ENCODE results near the gene VCX2. TPM values are rescaled to one million over a fixed set of nuclear protein-coding genes. Genes with fewer than 3 reads are reported as not detected.
"Not testable (repeated sequence)": the region's sequence is repeated elsewhere in the genome, so short reads cannot be mapped to it uniquely, and the experiment has no call there.

The VCX2 gene
- not detected for polyA plus RNA-seq

DNA sequence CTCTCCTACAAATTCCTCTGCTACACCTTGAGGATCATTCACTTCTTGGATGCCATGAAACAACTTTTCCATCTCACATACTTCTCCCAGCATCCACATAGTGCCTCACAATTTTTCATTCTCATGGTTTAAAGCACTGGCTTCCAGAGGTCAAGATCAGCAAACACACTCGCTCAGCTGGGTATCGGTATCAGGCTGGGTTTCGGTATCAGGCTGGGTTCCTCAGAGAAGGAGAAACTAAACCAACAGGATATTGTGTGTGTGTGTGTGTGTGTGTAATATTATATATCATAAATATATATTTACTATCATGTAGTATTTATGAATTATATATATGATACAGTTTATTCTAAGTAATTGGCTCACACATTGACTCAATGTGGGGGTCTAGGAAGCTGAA, at the start of gene VCX2:
TSS of gene VCX2 (minus strand) at position 99 of the 400 bp plus-strand sequence. CDS start 624 bp downstream, outside the sequence.
- not testable (repeated sequence) for H3K4me3 Mint-ChIP-seq, H3K36me3 Mint-ChIP-seq, H3K9me3 Mint-ChIP-seq, H3K27me3 Mint-ChIP-seq, H3K4me1 Mint-ChIP-seq, H3K27ac Mint-ChIP-seq

- Mint-ChIP-seq H3K4me3 (no peak overlapping the region), H3K27ac (no peak overlapping the region), H3K9me3 (peaks cover 0 to 8% (median 0%) of the 10 kb centered on the region in 3 donors), H3K27me3 (no peaks in the 10 kb centered on the region), H3K36me3 (no peaks in the 10 kb centered on the region), H3K4me1 (no peaks in the 10 kb centered on the region)
These were observed 33.9 kb upstream of the VCX2 start for GRCh38 chrX:8204943-8205342.

GRCh38 chrX:8204169-8204935, 33.3 kb upstream of the VCX2 start:
- Mint-ChIP-seq H3K27ac (no peak overlapping the region), H3K4me3 (peak overlapping the region in 1 of 4 donors; percentile 42), H3K27me3 (no peaks in the 10 kb centered on the region), H3K9me3 (peaks cover 0 to 8% (median 0%) of the 10 kb centered on the region in 3 donors), H3K36me3 (no peaks in the 10 kb centered on the region), H3K4me1 (no peaks in the 10 kb centered on the region)

DNA sequence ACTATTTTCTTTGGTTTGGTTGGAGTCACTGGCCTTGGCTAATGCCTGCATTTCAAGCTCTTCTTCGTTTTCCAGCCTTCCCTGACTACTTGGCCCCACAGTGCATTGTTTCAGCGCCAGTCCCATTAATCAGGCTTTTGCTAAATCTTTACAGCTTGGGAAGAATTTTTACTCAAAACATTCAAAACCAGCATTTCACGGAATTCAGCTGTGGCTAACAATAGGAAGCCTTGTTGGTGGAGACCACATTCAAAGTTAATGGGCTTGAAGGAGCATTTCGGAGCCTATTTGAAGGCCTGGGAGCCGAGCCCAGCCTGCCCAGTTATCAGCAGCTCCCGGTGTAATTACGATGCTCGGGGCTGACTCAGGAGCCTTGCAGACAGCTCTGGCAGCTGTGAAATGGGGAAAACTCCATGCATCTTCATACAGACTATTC, 30.8 kb upstream of the VCX2 start:
- H3K9me3 Mint-ChIP-seq, result peaks cover 0 to 8% (median 0%) of the 10 kb centered on the region in 3 donors
- no peak overlapping the region for H3K27ac Mint-ChIP-seq
- H3K36me3 Mint-ChIP-seq, result peaks cover 2% of the 10 kb centered on the region
- no peaks in the 10 kb centered on the region for H3K27me3 Mint-ChIP-seq
- H3K4me3 Mint-ChIP-seq, result no peak overlapping the region
- H3K4me1 Mint-ChIP-seq, result no peaks in the 10 kb centered on the region

DNA sequence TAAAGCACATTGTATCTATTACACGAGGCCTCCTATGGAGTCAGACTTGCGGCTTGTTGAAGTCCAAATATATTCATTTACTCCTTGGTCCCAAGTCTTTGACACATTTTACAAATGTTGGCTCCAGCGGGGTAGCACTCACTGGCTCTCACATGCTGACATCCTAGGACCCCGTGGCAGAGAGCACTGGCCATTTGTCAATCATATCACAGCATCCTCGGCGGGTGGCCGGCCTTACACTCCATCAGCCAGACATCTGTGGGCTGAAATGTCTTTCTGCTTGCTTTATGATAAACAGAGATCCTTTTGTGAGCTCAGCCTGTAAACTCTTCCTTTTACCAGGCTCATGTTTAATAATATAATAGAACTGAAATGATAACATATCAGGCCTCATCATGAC, 25.7 kb upstream of the VCX2 start:
- Mint-ChIP-seq H3K4me3 (no peak overlapping the region), H3K36me3 (peaks cover 3% of the 10 kb centered on the region), H3K27me3 (no peaks in the 10 kb centered on the region), H3K27ac (no peak overlapping the region), H3K9me3 (peaks cover 0 to 2% (median 2%) of the 10 kb centered on the region in 3 donors), H3K4me1 (no peaks in the 10 kb centered on the region)

DNA sequence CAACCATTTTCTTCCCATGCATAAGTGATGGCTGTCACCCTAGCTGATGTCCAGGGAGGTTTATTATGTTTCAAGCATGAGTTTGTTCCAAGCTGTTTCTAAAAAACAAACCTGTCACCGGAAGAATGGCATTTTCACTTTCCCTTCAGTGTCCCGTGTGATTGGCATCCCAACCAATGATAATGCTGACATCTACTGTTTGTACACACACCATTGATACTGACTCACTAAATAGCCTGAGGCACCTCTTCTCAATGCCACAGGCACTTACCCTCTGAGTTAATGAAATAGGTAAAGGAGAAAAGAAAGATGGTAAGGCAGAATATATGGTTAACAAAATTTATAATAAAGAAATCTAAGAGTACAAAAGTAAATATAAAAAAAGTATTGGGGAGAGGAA, 23.1 kb upstream of the VCX2 start:
- Mint-ChIP-seq H3K36me3 (peaks cover 3% of the 10 kb centered on the region), H3K27me3 (no peaks in the 10 kb centered on the region), H3K4me3 (no peak overlapping the region), H3K4me1 (no peaks in the 10 kb centered on the region), H3K27ac (no peak overlapping the region), H3K9me3 (peaks cover 0 to 4% (median 2%) of the 10 kb centered on the region in 3 donors)

DNA sequence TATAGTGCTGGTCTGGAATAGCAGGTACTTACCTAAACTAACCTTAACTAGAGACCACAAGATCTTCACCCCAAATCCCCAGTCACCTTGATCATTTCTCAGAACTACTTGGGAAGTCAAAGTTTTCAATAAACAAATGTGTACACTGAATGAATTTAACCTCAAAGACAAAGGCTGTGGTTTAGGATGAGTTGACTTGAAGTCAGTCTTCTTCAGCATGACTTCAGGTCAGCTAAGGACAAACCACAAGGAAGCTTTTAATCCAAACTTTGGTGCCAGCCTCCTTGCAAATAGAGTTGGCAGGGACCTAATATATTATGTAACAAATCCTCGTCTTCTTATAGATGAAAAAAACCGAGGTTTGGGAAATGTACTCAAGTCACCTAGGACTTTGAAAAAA, 21.2 kb upstream of the VCX2 start:
- Mint-ChIP-seq H3K4me1 (no peaks in the 10 kb centered on the region), H3K27ac (no peak overlapping the region)

DNA sequence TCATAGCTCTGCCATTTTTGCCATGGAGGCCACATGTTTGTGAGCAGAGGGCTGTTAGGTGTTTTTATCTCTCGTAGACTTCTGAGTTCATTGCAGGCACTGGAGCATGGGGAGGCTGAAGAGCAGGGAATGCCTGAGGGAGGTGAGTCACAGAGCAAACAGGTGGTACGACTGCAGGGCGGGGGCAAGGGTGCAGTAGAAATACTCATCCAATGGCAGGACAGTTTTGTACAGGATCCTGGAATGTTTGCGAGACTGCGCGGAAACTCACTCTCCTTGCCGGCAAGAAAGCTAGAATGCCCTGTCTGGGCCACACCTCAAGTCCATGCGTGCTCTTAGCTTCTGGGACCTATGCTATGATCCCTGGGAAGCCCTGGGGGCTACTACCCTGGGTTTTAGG, 20.0 kb upstream of the VCX2 start:
- H3K9me3 Mint-ChIP-seq, result peaks cover 0 to 4% (median 2%) of the 10 kb centered on the region in 3 donors
- H3K27me3 Mint-ChIP-seq, result no peaks in the 10 kb centered on the region
- H3K4me1 Mint-ChIP-seq, result no peaks in the 10 kb centered on the region

More for the DNA sequence above, 21.2 kb upstream of the VCX2 start:
- peaks cover 0 to 4% (median 2%) of the 10 kb centered on the region in 3 donors for H3K9me3 Mint-ChIP-seq
- H3K4me3 Mint-ChIP-seq, result no peak overlapping the region
- H3K36me3 Mint-ChIP-seq, result peaks cover 3% of the 10 kb centered on the region
- H3K27me3 Mint-ChIP-seq, result no peaks in the 10 kb centered on the region

GRCh38 chrX:8190341-8190830, 19.3 kb upstream of the VCX2 start:
- Mint-ChIP-seq H3K27ac (no peak overlapping the region), H3K36me3 (no peaks in the 10 kb centered on the region)

More for the DNA sequence above, 20.0 kb upstream of the VCX2 start:
- Mint-ChIP-seq H3K4me3 (no peak overlapping the region), H3K36me3 (no peaks in the 10 kb centered on the region), H3K27ac (no peak overlapping the region)

DNA sequence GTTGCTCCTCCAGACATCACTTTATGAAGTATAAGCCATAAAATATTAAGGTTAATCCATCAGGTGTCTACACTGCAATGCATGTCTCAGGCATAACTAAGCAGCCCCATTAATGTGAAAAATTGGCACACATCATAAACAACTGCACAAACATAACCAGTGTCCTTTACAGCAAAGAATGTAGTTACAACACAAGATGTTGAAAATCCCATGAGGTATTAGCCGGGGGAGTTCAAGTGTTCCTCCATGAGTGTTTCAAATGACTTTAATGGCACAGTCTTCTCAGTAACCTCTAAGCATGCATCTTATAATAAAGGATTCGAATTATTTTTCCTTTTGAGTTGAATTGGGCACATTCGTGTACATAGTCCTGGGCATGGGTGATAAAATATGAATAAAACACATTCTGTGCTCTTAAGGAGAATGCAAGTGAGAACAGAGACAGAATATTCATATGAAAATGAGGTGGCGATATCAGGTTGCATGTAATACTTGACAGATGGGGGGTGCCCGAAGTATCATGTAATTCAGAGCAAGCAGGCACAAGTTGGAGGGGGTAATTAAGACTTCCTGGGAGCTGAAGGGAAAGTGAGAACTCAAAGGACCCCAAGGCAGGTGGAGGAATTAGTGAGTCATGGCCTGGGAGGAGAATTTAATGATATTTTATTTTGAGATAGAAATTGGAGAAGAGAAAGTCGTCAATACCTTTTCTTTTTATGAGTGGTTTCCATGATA, 18.2 kb upstream of the VCX2 start:
- no peaks in the 10 kb centered on the region for H3K4me1 Mint-ChIP-seq
- H3K4me3 Mint-ChIP-seq, result no peak overlapping the region
- H3K27me3 Mint-ChIP-seq, result no peaks in the 10 kb centered on the region

More at GRCh38 chrX:8190341-8190830, 19.3 kb upstream of the VCX2 start:
- Mint-ChIP-seq H3K9me3 (peaks cover 0 to 4% (median 2%) of the 10 kb centered on the region in 3 donors), H3K27me3 (no peaks in the 10 kb centered on the region), H3K4me3 (no peak overlapping the region), H3K4me1 (no peaks in the 10 kb centered on the region)

DNA sequence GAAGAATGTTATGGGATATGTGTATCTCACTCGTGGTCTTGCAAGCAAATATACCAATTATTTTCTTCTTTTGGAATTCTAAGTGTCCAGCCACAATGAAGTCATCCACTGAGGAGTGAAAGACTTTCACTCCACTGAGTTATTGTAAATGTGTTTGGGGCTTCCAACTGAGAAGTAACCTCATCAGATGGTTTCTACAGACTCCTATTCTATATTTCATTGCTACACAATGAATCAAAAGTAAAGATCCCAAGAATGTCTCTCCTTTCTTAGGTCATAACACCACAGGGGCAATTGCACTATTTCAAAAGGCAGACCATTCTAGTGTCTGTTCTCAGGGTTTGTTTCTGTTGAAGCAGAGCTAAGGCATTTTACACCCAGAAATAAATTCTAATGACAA, 12.3 kb upstream of the VCX2 start:
- Mint-ChIP-seq H3K4me3 (no peak overlapping the region), H3K4me1 (no peaks in the 10 kb centered on the region), H3K36me3 (no peaks in the 10 kb centered on the region), H3K27me3 (no peaks in the 10 kb centered on the region), H3K9me3 (peaks cover 0 to 2% (median 0%) of the 10 kb centered on the region in 3 donors), H3K27ac (no peak overlapping the region)

More for the DNA sequence above, 18.2 kb upstream of the VCX2 start:
- peaks cover under 1 to 4% (median 2%) of the 10 kb centered on the region in 3 donors for H3K9me3 Mint-ChIP-seq
- H3K27ac Mint-ChIP-seq, result no peak overlapping the region
- no peaks in the 10 kb centered on the region for H3K36me3 Mint-ChIP-seq

DNA sequence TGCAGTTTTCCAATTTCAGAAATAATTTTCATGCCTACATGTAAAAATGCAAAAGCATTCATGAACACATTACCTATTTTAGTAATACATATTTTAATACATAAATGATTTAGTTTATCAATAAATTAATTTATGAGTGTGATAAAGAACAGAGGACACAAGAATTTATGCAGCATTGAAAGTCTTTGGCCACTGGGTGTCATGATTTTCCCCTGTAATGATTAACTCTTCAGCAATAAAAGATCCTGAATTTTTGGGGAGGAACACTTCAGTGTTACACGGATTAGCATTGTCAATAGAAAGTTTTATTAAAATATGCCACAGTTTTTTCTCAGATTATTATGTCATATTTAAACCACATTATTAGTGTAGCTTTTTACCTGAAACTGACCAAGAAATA, 8.6 kb upstream of the VCX2 start:
- Mint-ChIP-seq H3K9me3 (peaks cover 0 to 4% (median under 1%) of the 10 kb centered on the region in 3 donors), H3K27me3 (no peaks in the 10 kb centered on the region), H3K4me3 (no peak overlapping the region), H3K36me3 (no peaks in the 10 kb centered on the region), H3K27ac (no peak overlapping the region), H3K4me1 (no peaks in the 10 kb centered on the region)

- not testable (repeated sequence) for H3K27me3 Mint-ChIP-seq, H3K27ac Mint-ChIP-seq, H3K36me3 Mint-ChIP-seq, H3K4me3 Mint-ChIP-seq, H3K4me1 Mint-ChIP-seq
- peaks cover 7 to 13% (median 9%) of the 10 kb centered on the region in 3 donors for H3K9me3 Mint-ChIP-seq
These were observed 17.1 kb downstream of the VCX2 start for GRCh38 chrX:8154011-8154410.

GRCh38 chrX:8147226-8147625, 23.8 kb downstream of the VCX2 start:
- H3K4me3 Mint-ChIP-seq, result no peak overlapping the region
- peaks cover 0 to 1% (median 0%) of the 10 kb centered on the region in 3 donors for H3K4me1 Mint-ChIP-seq
- H3K27ac Mint-ChIP-seq, result no peak overlapping the region
- no peaks in the 10 kb centered on the region for H3K36me3 Mint-ChIP-seq
- no peaks in the 10 kb centered on the region for H3K27me3 Mint-ChIP-seq
- H3K9me3 Mint-ChIP-seq, result peaks cover 5 to 14% (median 9%) of the 10 kb centered on the region in 3 donors

- Mint-ChIP-seq H3K36me3 (no peaks in the 10 kb centered on the region), H3K27me3 (no peaks in the 10 kb centered on the region), H3K9me3 (peaks cover 2 to 13% (median 5%) of the 10 kb centered on the region in 3 donors), H3K27ac (no peak overlapping the region), H3K4me1 (no peaks in the 10 kb centered on the region), H3K4me3 (no peak overlapping the region)
These were observed 26.1 kb downstream of the VCX2 start for GRCh38 chrX:8144925-8145324.
